H1 (cell line): Measurements from ENCODE around the gene SCMH1. TPM values are rescaled to one million over a fixed set of nuclear protein-coding genes. Genes with fewer than 3 reads are reported as not detected.

ENCODE experiments used
- CTCF ChIA-PET: fragments of 300-600 bp; sonication (Branson Sonifier 250); formaldehyde crosslinking; loops from one replicate; lab custom pipeline; 2021; ENCODE audit not compliant: partially characterized antibody; lab: Charles Lee
- POLR2A ChIA-PET: fragments of 300-600 bp; sonication (Branson Sonifier 250); formaldehyde crosslinking; loops from one replicate; lab custom pipeline; 2021; ENCODE audit warnings: inconsistent platforms; ENCODE audit not compliant: partially characterized antibody; lab: Charles Lee
- DNase-seq, 2 experiments: peaks; one replicate each; pipeline versions ENCODE4 v3.0.0 to v3.0.0-alpha.2; 2010 to 2022; ENCODE audit warnings: low spot score in 2 of 2, low read depth in 1 of 2, mixed read lengths in 1 of 2
- FAIRE-seq: peaks from 2 replicates; lab custom pipeline; 2011; peaks lifted over from hg19 to GRCh38; lab: Jason Lieb, UNC
- H2AFZ ChIP-seq: 2 replicates; pipeline ENCODE4 v1.8.1; 2012; ENCODE audit warnings: low read length, inconsistent platforms
- H2AK5ac ChIP-seq: 2 replicates; pipeline ENCODE4 v1.6.1; 2013; ENCODE audit warnings: low read depth, low read length
- H2BK120ac ChIP-seq: replicated peaks from 2 replicates; pipeline ENCODE3; 2013; ENCODE audit warnings: low read depth, low read length, inconsistent platforms
- H2BK12ac ChIP-seq: 2 replicates; pipeline ENCODE4 v1.6.1; 2013; ENCODE audit warnings: low read depth, low read length
- H2BK15ac ChIP-seq: 2 replicates; pipeline ENCODE4 v1.6.1; 2013; ENCODE audit warnings: low read length
- H2BK20ac ChIP-seq: 2 replicates; pipeline ENCODE4 v1.6.1; 2013; ENCODE audit warnings: low read length
- H2BK5ac ChIP-seq: 2 replicates; pipeline ENCODE4 v1.6.1; 2013; ENCODE audit warnings: low read depth, low read length
- H3K14ac ChIP-seq: 2 replicates; pipeline ENCODE4 v1.6.1; 2013; ENCODE audit warnings: inconsistent platforms; ENCODE audit not compliant: insufficient read length
- H3K18ac ChIP-seq: 2 replicates; pipeline ENCODE4 v1.6.1; 2013; ENCODE audit warnings: low read length; ENCODE audit errors: extremely low read depth
- H3K23ac ChIP-seq: 2 replicates; pipeline ENCODE4 v1.6.1; 2013; ENCODE audit warnings: inconsistent platforms; ENCODE audit not compliant: insufficient read length
- H3K23me2 ChIP-seq: 2 replicates; pipeline ENCODE4 v1.6.1; 2013; ENCODE audit warnings: low read depth, low read length
- H3K27ac ChIP-seq: 2 replicates; pipeline ENCODE4 v1.6.1; 2011; ENCODE audit warnings: low read depth, low read length, inconsistent platforms
- H3K27me3 ChIP-seq, 4 experiments: replicated peaks in 1 of 4; 1 replicate in 1 of 4; 2 replicates in 3 of 4; pipeline versions ENCODE4 v1.6.1 to v1.8.1; 2011 to 2013; ENCODE audit warnings: low read length in 3 of 4, mild to moderate bottlenecking in 3 of 4, inconsistent platforms in 2 of 4, mixed read lengths in 2 of 4, moderate library complexity in 1 of 4; ENCODE audit not compliant: control insufficient read depth in 3 of 4, insufficient read depth in 3 of 4; ENCODE audit errors: extremely low read depth in 1 of 4
- H3K36me3 ChIP-seq, 4 experiments: 2 replicates each; pipeline versions ENCODE4 v1.6.1 to v1.8.1; 2011 to 2013; ENCODE audit warnings: mild to moderate bottlenecking in 4 of 4, low read length in 3 of 4, moderate library complexity in 2 of 4, control low read depth in 1 of 4, inconsistent platforms in 1 of 4; ENCODE audit not compliant: insufficient read depth in 4 of 4, control insufficient read depth in 2 of 4
- H3K4ac ChIP-seq: replicated peaks from 2 replicates; pipeline ENCODE3; 2013; ENCODE audit warnings: low read length, low read depth, mixed read lengths, inconsistent platforms; ENCODE audit not compliant: insufficient read length
- H3K4me1 ChIP-seq, 4 experiments: replicated peaks in 1 of 4; 1 replicate in 1 of 4; 2 replicates in 3 of 4; pipeline versions ENCODE4 v1.6.1 to v1.8.1; 2011 to 2013; ENCODE audit warnings: low read length in 3 of 4, inconsistent platforms in 2 of 4, mixed read lengths in 1 of 4; ENCODE audit not compliant: insufficient read depth in 4 of 4, control insufficient read depth in 3 of 4
- H3K4me2 ChIP-seq, 2 experiments: 2 replicates each; pipeline versions ENCODE4 v1.6.1 to v1.8.1; 2011 to 2013; ENCODE audit warnings: low read depth in 2 of 2, low read length in 2 of 2, control low read depth in 1 of 2, inconsistent platforms in 1 of 2, mild to moderate bottlenecking in 1 of 2; ENCODE audit not compliant: insufficient read depth in 1 of 2
- H3K4me3 ChIP-seq, 4 experiments: fragments of 200-600, 300-600 bp in 1 of 4; sonication (generic), shearing (Covaris generic), sonication (Bioruptor Twin) in 1 of 4; 2 replicates each; pipeline versions ENCODE4 v1.5.1 to v1.8.1; 2011 to 2016; ENCODE audit warnings: low read length in 4 of 4, low read depth in 3 of 4, control low read depth in 2 of 4, inconsistent platforms in 2 of 4, mild to moderate bottlenecking in 2 of 4, mixed read lengths in 1 of 4, moderate library complexity in 1 of 4; ENCODE audit not compliant: insufficient read depth in 2 of 4; ENCODE audit errors: extremely low read depth in 1 of 4
- H3K56ac ChIP-seq: replicated peaks from 2 replicates; pipeline ENCODE3; 2013; ENCODE audit warnings: low read depth, mild to moderate bottlenecking, mixed read lengths, low read length, inconsistent platforms; ENCODE audit not compliant: insufficient read length
- H3K79me1 ChIP-seq: 2 replicates; pipeline ENCODE4 v1.6.1; 2013; ENCODE audit warnings: low read depth, low read length, control low read depth
- H3K79me2 ChIP-seq, 2 experiments: 2 replicates each; pipeline versions ENCODE4 v1.6.1 to v1.8.1; 2012 to 2013; ENCODE audit warnings: low read length in 2 of 2, mild to moderate bottlenecking in 2 of 2, inconsistent platforms in 1 of 2; ENCODE audit not compliant: insufficient read depth in 2 of 2, control insufficient read depth in 1 of 2
- H3K9ac ChIP-seq, 4 experiments: replicated peaks in 1 of 4; 1 replicate in 1 of 4; 2 replicates in 3 of 4; pipeline versions ENCODE4 v1.6.1 to v1.8.1; 2011 to 2013; ENCODE audit warnings: low read depth in 3 of 4, low read length in 3 of 4, control low read depth in 2 of 4, mild to moderate bottlenecking in 2 of 4, moderate library complexity in 2 of 4, inconsistent platforms in 1 of 4; ENCODE audit errors: extremely low read depth in 1 of 4
- H3K9me3 ChIP-seq, 2 experiments: 2 replicates each; pipeline versions ENCODE4 v1.6.1 to v1.8.1; 2012 to 2013; ENCODE audit warnings: mild to moderate bottlenecking in 2 of 2, moderate library complexity in 2 of 2, control low read depth in 1 of 2, inconsistent platforms in 1 of 2, low read depth in 1 of 2, low read length in 1 of 2, mixed read lengths in 1 of 2; ENCODE audit not compliant: insufficient read depth in 2 of 2
- H4K20me1 ChIP-seq, 2 experiments: replicated peaks in 1 of 2; 2 replicates each; pipeline versions ENCODE3 to v1.8.1; 2011 to 2013; ENCODE audit warnings: inconsistent platforms in 2 of 2, low read length in 2 of 2, mild to moderate bottlenecking in 1 of 2; ENCODE audit not compliant: insufficient read depth in 2 of 2, control insufficient read depth in 1 of 2
- H4K5ac ChIP-seq: 2 replicates; pipeline ENCODE4 v1.6.1; 2013; ENCODE audit warnings: low read length, low read depth, mixed read lengths, inconsistent platforms; ENCODE audit not compliant: insufficient read length
- H4K8ac ChIP-seq: 2 replicates; pipeline ENCODE4 v1.8.0; 2013; ENCODE audit warnings: mild to moderate bottlenecking, moderate library complexity, low read length, inconsistent platforms; ENCODE audit not compliant: insufficient read depth; ENCODE audit errors: extremely low read depth
- H4K91ac ChIP-seq: replicated peaks from 2 replicates; pipeline ENCODE3; 2013; ENCODE audit warnings: low read length, mixed read lengths, inconsistent platforms; ENCODE audit not compliant: insufficient read length
- BRCA1 ChIP-seq: IDR thresholded peaks from 2 replicates; pipeline ENCODE4 v1.6.1; 2012; ENCODE audit warnings: low read depth, low read length, improper control_type of control experiment
- CEBPB ChIP-seq: IDR thresholded peaks from 2 replicates; pipeline ENCODE4 v1.6.1; 2012; ENCODE audit warnings: low read depth, low read length
- CHD1 ChIP-seq: IDR thresholded peaks from 2 replicates; pipeline ENCODE4 v1.6.1; 2012; ENCODE audit warnings: low read depth, low read length, improper control_type of control experiment
- CTBP2 ChIP-seq: IDR thresholded peaks from 2 replicates; pipeline ENCODE4 v1.7.0; 2011; ENCODE audit warnings: borderline replicate concordance, mild to moderate bottlenecking, moderate library complexity, mixed read lengths, low read length; ENCODE audit not compliant: insufficient read depth, insufficient read length
- FOSL1 ChIP-seq: IDR thresholded peaks from 2 replicates; pipeline ENCODE4 v1.6.1; 2011; ENCODE audit warnings: mild to moderate bottlenecking, low read depth, low read length, moderate library complexity; ENCODE audit not compliant: insufficient read depth
- GABPA ChIP-seq: IDR thresholded peaks from 2 replicates; pipeline ENCODE4 v1.6.1; 2011; ENCODE audit warnings: mild to moderate bottlenecking, low read length, moderate library complexity, borderline replicate concordance; ENCODE audit not compliant: insufficient read depth
- JUND ChIP-seq: IDR thresholded peaks from 2 replicates; pipeline ENCODE4 v1.6.1; 2011; ENCODE audit warnings: mild to moderate bottlenecking, improper control_type of control experiment, low read length
- NANOG ChIP-seq: IDR thresholded peaks from 2 replicates; pipeline ENCODE4 v1.6.1; 2011; ENCODE audit warnings: low read length, low read depth, mild to moderate bottlenecking, inconsistent platforms; ENCODE audit not compliant: insufficient read depth, poor library complexity, severe bottlenecking
- NRF1 ChIP-seq: IDR thresholded peaks from 2 replicates; pipeline ENCODE4 v1.6.1; 2011; ENCODE audit warnings: mild to moderate bottlenecking, low read depth, low read length, improper control_type of control experiment
- RFX5 ChIP-seq: IDR thresholded peaks from 2 replicates; pipeline ENCODE4 v1.6.1; 2011; ENCODE audit warnings: low read depth, low read length, improper control_type of control experiment, borderline replicate concordance
- SAP30 ChIP-seq: fragments of 300-600 bp; sonication (generic); IDR thresholded peaks from 2 replicates; pipeline ENCODE4 v1.7.1; 2012; ENCODE audit warnings: low read length, moderate library complexity, mild to moderate bottlenecking, inconsistent platforms; ENCODE audit not compliant: insufficient read depth, insufficient replicate concordance
- TBP ChIP-seq: IDR thresholded peaks from 2 replicates; pipeline ENCODE4 v1.6.1; 2011; ENCODE audit warnings: low read depth, low read length, improper control_type of control experiment
- WGBS, 2 experiments: shearing (Covaris generic) in 1 of 2; methylation state at CpG; one replicate each; pipeline versions ENCODE4 v1.1.6 to v1.1.7; 2013 to 2015; ENCODE audit warnings: low lambda C conversion rate in 2 of 2, mixed read lengths in 2 of 2, inconsistent platforms in 1 of 2, low coverage in 1 of 2, missing lambda C conversion rate in 1 of 2; ENCODE audit not compliant: insufficient replicate concordance in 2 of 2, insufficient coverage in 1 of 2, insufficient read length in 1 of 2; ENCODE audit errors: extremely low coverage in 1 of 2, missing lambda C conversion rate in 1 of 2; 5-methylcytosine and 5-hydroxymethylcytosine counted together
- polyA plus RNA-seq, 7 experiments: library from polyadenylated mRNA; depleted of rRNA in 3 of 7; stranded (reverse) in 5 of 7; unstranded in 2 of 7; fragments of >200 nt in 5 of 7; fragments of 200-250 nt in 2 of 7; gene quantifications; 1 replicate in 5 of 7; 2 replicates in 1 of 7; 4 replicates in 1 of 7; pipeline versions ENCODE4 v1.2.1 to v1.2.3, GENCODE V29; 2011 to 2013; ENCODE audit warnings: missing spikeins in 2 of 7, mixed read lengths in 2 of 7
- total RNA-seq: library from RNA; stranded (reverse); fragmentation: NEBNext Ultra II Directional; extraction: Animal tissue kit (Norgen Biotek cat#: 25700); gene quantifications from 2 replicates; pipeline ENCODE4 v1.2.1, GENCODE V29; 2021

SCMH1 gene
- total and polyA plus RNA-seq, 2 of the 8 experiments (the other 6 are each of a cell fraction or from before 2014, with no cell fraction given) = 16.6 to 30.7 TPM

DNA sequence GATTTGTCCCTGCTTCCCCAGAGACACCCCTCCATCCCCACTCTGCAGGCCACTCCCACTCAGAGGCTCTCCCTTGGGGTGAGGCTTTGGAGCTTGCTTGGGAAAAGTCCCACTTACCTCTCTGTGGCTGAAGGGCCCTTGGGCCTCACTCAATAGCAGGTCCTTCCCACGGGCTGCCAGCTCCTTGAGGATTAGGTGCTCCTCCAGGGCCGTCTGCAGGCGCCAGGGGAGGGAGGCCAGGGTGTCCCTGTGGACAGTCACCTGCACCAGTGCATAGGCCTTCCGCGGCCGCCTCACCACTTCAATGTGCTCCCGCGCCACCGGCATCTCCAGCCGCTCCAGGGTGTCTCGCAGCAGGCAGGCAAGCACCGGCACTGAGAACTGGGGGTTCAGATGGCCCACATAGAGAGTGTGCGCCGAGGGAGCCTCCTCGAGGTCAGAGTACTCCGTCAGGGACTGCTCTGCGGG is 222.0 kb downstream of the SCMH1 start:
- H3K14ac ChIP-seq = no peak overlapping the region
- DNase-seq (no peak), FAIRE-seq (no peak)
- H2AFZ ChIP-seq = no peak overlapping the region
- H3K23ac ChIP-seq = no peak overlapping the region
- H4K20me1 ChIP-seq = peaks cover 4 to 8% of the 10 kb centered on the region in 2 experiments
- H4K8ac ChIP-seq = no peak overlapping the region
- H2BK12ac ChIP-seq = no peak overlapping the region
- H2BK15ac ChIP-seq = no peak overlapping the region
- H3K23me2 ChIP-seq = no peaks in the 10 kb centered on the region
- TF ChIP-seq FOSL1 (no peak), CHD1 (no peak), TBP (no peak), NRF1 (no peak), JUND (no peak), GABPA (no peak), CTBP2 (no peak), SAP30 (no peak), RFX5 (no peak), BRCA1 (no peak), CEBPB (no peak), NANOG (no peak)
- no peak overlapping the region for H3K4me3 ChIP-seq
- no peak overlapping the region for H3K4ac ChIP-seq
- H3K27me3 ChIP-seq = peaks cover 0 to 11% (median 6%) of the 10 kb centered on the region in 4 experiments; a peak in 5 of 7 replicates
- H3K4me2 ChIP-seq = no peak overlapping the region
- no peak overlapping the region for H3K18ac ChIP-seq
- H3K4me1 ChIP-seq = peaks cover 0 to 7% (median 4%) of the 10 kb centered on the region in 4 experiments; a peak in 4 of 7 replicates
- no peak overlapping the region for H4K91ac ChIP-seq
- no peak overlapping the region for H3K9ac ChIP-seq
- no peak overlapping the region for H2BK20ac ChIP-seq
- H3K36me3 ChIP-seq = peaks cover 2 to 31% (median 14%) of the 10 kb centered on the region in 4 experiments; a peak in 6 of 8 replicates
- H3K79me1 ChIP-seq = no peaks in the 10 kb centered on the region
- no peak overlapping the region for H3K56ac ChIP-seq
- no peaks in the 10 kb centered on the region for H3K9me3 ChIP-seq
- H2AK5ac ChIP-seq = no peak overlapping the region
- H3K27ac ChIP-seq = no peak overlapping the region
- H2BK120ac ChIP-seq = no peak overlapping the region
- ChIA-PET CTCF (interaction anchor here (1.2 to 1.8 kb wide), 2 partner anchors 25 to 37 kb away, joined by 3 to 6 read pairs; no protein-coding TSS in a partner anchor), POLR2A (interaction anchor here (0.6 to 3.4 kb wide), 12 partner anchors 7 to 174 kb away, joined by 3 to 16 read pairs (median 4); no protein-coding TSS in a partner anchor)
- WGBS, 2 experiments = 85% methylated on average over 17 of the region's 17 CpGs; no CpG with 5 or more reads in 1 of the 2 experiments
- H2BK5ac ChIP-seq = no peak overlapping the region
- H3K79me2 ChIP-seq = no peaks in the 10 kb centered on the region
- H4K5ac ChIP-seq = no peak overlapping the region
